ENCODE results near the gene XPOT. TPM values are rescaled to one million over a fixed set of nuclear protein-coding genes. Genes with fewer than 3 reads are reported as not detected.

XPOT gene
- polyA plus RNA-seq, 1 experiment = 183 TPM

DNA sequence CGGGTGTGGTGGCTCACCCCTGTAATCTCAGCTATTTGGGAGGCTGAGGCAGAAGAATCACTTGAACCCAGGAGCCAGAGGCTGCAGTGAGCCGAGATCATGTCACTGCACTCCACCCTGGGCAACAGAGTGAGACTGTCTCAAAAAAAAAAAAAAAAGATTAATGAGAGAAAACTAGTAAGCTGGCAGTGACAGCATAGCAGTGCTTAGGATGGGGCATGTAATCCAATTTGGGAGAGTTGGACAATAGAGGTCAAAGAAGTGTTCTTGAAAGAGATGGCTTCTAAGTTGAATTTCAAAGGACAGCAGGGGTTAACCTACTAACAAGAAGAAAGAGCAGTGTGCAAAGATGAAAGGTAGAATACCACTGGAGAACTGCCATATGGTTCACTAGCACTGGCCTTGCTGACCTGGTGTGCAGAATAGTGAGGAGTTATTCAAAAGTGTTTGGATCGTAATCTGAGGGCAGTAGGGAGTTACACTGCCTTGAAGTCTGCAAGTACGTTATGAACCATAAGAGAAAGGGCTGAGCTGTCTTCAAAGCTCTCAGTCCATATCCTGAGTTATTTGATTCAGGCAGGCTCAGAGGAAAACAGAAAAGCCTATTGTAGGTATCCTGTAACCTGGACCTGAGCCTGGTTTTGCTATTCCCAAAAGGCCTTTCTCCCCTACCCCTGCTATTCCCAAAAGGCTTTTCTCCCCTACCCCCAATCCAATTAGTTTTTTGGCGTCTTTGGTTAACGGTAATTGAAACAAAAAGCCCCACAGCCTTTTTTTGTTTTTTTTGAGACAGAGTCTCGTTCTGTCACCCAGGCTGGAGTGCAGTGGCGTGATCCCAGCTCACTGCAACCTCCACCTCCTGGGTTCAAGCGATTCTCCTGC is 3.4 kb downstream of the XPOT start:
- TF ChIP-seq, protein P1, sequence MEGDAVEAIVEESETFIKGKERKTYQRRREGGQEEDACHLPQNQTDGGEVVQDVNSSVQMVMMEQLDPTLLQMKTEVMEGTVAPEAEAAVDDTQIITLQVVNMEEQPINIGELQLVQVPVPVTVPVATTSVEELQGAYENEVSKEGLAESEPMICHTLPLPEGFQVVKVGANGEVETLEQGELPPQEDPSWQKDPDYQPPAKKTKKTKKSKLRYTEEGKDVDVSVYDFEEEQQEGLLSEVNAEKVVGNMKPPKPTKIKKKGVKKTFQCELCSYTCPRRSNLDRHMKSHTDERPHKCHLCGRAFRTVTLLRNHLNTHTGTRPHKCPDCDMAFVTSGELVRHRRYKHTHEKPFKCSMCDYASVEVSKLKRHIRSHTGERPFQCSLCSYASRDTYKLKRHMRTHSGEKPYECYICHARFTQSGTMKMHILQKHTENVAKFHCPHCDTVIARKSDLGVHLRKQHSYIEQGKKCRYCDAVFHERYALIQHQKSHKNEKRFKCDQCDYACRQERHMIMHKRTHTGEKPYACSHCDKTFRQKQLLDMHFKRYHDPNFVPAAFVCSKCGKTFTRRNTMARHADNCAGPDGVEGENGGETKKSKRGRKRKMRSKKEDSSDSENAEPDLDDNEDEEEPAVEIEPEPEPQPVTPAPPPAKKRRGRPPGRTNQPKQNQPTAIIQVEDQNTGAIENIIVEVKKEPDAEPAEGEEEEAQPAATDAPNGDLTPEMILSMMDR (IDR thresholded peaks at IDR 0.05; ENCODE audit: low read depth, low read length) = no peak
- no peak overlapping the region for H3K27ac ChIP-seq (ENCODE audit: low read depth, low read length)
- peaks cover 12% of the 10 kb centered on the region; the same call in 1 of the 2 replicates for H3K9me3 ChIP-seq (ENCODE audit: control insufficient read depth, insufficient read depth, low read length)
- no peaks in the 10 kb centered on the region for H3K27me3 ChIP-seq (ENCODE audit: control insufficient read depth, insufficient read depth, low read length)
- H3K4me3 ChIP-seq (ENCODE audit: low read depth, low read length) = no peak overlapping the region
- ChIA-PET CTCF (no interaction called here), POLR2A (no interaction called here)
- DNase-seq (ENCODE audit: low read depth, low spot score) = no peak

DNA sequence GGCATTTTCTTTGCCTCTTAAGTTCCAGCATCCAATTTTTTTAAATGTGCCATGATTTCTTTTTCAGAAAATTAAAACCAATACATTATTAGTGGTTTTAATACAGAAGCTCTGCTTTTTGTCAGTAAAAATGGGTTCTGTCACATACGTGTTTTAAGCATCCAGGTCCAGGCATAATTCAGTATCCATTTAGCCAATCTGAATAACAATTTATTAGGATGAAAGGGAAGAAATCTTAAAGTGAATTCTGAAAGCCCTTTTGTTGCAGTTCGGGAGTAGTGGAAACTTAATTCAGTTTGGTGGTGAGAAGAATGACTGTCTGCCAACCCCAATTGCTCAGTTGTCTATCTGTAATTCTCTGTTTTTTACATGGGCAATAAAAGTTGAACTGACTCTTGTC is 7.2 kb downstream of the XPOT start:
- no peak for DNase-seq (ENCODE audit: low read depth, low spot score)
- H3K4me3 ChIP-seq (ENCODE audit: low read depth, low read length) = no peak overlapping the region
- CTCF ChIA-PET = interaction anchor here (0.7 kb wide), 1 partner anchor 585 kb away, joined by 4 read pairs; no protein-coding TSS in a partner anchor
- no peaks in the 10 kb centered on the region for H3K27me3 ChIP-seq (ENCODE audit: control insufficient read depth, insufficient read depth, low read length)
- TF ChIP-seq, protein P1 (IDR thresholded peaks at IDR 0.05; ENCODE audit: low read depth, low read length) = no peak
- H3K27ac ChIP-seq (ENCODE audit: low read depth, low read length) = no peak overlapping the region
- POLR2A ChIA-PET = no interaction called here
- H3K9me3 ChIP-seq (ENCODE audit: control insufficient read depth, insufficient read depth, low read length) = peaks cover 1% of the 10 kb centered on the region; the same call in 1 of the 2 replicates

DNA sequence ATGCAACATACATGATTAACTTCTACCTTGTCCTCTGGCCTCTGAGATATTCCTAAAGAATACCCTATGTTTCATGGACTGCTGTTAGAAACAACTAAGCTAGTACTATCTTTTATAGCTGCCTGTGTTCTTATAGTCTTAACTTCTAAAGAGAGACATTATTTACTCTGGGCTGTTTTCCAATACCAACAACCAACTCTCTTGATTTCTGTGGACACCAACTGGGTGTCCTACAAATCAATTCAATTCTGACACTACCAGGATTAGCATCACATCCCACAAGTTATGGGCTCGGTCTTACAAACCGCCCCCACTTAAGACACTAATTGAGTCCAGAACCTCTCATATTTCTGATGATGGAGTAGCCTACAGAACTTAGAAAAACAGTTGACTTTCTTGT is 8.3 kb downstream of the XPOT start:
- ChIA-PET POLR2A (no interaction called here), CTCF (no interaction called here)
- no peak overlapping the region for H3K27ac ChIP-seq (ENCODE audit: low read depth, low read length)
- no peaks in the 10 kb centered on the region for H3K27me3 ChIP-seq (ENCODE audit: control insufficient read depth, insufficient read depth, low read length)
- TF ChIP-seq, protein P1 (IDR thresholded peaks at IDR 0.05; ENCODE audit: low read depth, low read length) = no peak
- H3K9me3 ChIP-seq (ENCODE audit: control insufficient read depth, insufficient read depth, low read length) = no peaks in the 10 kb centered on the region
- DNase-seq (ENCODE audit: low read depth, low spot score) = no peak
- H3K4me3 ChIP-seq (ENCODE audit: low read depth, low read length) = no peak overlapping the region

DNA sequence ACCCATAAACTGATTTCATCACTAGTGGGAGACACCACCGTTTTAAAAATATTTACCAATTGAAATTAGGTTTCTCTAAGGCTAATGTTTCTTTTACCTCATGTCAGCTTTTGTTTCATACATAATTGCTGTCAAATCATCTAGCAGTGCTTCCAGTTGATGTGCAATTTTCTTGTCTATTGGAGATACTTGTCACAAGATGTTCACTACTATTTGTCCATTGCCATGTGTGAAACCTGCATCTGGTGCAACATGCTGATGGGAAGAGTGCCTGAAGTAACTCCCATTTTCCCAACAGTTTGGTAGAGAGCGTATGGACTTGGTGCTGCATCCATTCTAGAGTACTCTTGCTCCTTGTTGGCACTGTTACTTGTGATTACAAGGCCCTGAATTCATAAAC is 9.7 kb downstream of the XPOT start:
- H3K27ac ChIP-seq (ENCODE audit: low read depth, low read length) = no peak overlapping the region
- no peaks in the 10 kb centered on the region for H3K27me3 ChIP-seq (ENCODE audit: control insufficient read depth, insufficient read depth, low read length)
- POLR2A ChIA-PET = no interaction called here
- no peak for DNase-seq (ENCODE audit: low read depth, low spot score)
- H3K4me3 ChIP-seq (ENCODE audit: low read depth, low read length) = no peak overlapping the region
- no peaks in the 10 kb centered on the region for H3K9me3 ChIP-seq (ENCODE audit: control insufficient read depth, insufficient read depth, low read length)
- TF ChIP-seq, protein P1 (IDR thresholded peaks at IDR 0.05; ENCODE audit: low read depth, low read length) = no peak
- CTCF ChIA-PET = no interaction called here

DNA sequence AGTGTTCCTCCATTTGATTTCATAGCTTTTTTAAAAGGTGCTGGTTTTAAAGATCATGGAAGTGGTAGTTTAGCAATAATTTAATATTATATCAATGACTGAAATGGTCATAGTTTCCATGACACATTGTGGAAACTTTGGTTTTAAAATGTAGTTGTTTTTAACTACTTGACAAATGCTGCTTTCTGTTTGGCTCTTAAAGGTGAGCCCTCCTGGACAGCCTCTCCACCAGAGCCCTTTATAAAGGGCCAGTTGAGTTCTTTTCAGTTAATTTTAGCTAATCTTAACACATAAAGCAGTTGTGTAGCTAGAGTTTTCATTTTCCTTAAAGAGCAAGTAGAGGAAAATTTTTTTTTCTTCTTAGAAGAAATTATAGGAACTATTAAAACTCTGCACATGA is 14.0 kb downstream of the XPOT start:
- no peak overlapping the region for H3K4me3 ChIP-seq (ENCODE audit: low read depth, low read length)
- no peaks in the 10 kb centered on the region for H3K9me3 ChIP-seq (ENCODE audit: control insufficient read depth, insufficient read depth, low read length)
- POLR2A ChIA-PET = no interaction called here
- TF ChIP-seq, protein P1 (IDR thresholded peaks at IDR 0.05; ENCODE audit: low read depth, low read length) = no peak
- H3K27me3 ChIP-seq (ENCODE audit: control insufficient read depth, insufficient read depth, low read length) = no peaks in the 10 kb centered on the region
- CTCF ChIA-PET = interaction anchor here (0.8 to 1.6 kb wide), 3 partner anchors 10 to 592 kb away, joined by 3 to 4 read pairs (median 3); no protein-coding TSS in a partner anchor
- no peak for DNase-seq (ENCODE audit: low read depth, low spot score)
- no peak overlapping the region for H3K27ac ChIP-seq (ENCODE audit: low read depth, low read length)

All from AG04450 (cell line).